BLaER1 (cell line): Measurements from ENCODE around the gene PRRT1.

Experiments used
- H3K27ac ChIP-seq: shearing (Covaris generic); formaldehyde crosslinking; 2 replicates; pipeline ENCODE4 v1.8.1; 2022
- H3K27me3 ChIP-seq: shearing (Covaris generic); formaldehyde crosslinking; 2 replicates; pipeline ENCODE4 v1.8.1; 2022
- H3K36me3 ChIP-seq: shearing (Covaris generic); formaldehyde crosslinking; 2 replicates; pipeline ENCODE4 v1.8.1; 2022
- H3K4me1 ChIP-seq: shearing (Covaris generic); formaldehyde crosslinking; 2 replicates; pipeline ENCODE4 v1.8.1; 2022
- H3K4me2 ChIP-seq: shearing (Covaris generic); formaldehyde crosslinking; 2 replicates; pipeline ENCODE4 v1.8.1; 2022
- H3K4me3 ChIP-seq: shearing (Covaris generic); formaldehyde crosslinking; 2 replicates; pipeline ENCODE4 v1.8.1; 2022
- H3K9ac ChIP-seq: shearing (Covaris generic); formaldehyde crosslinking; 2 replicates; pipeline ENCODE4 v1.8.1; 2022
- H3K9me3 ChIP-seq: shearing (Covaris generic); formaldehyde crosslinking; 2 replicates; pipeline ENCODE4 v1.8.1; 2022
- H4K20me1 ChIP-seq: shearing (Covaris generic); formaldehyde crosslinking; 2 replicates; pipeline ENCODE4 v1.8.1; 2022
- Cebpa-rat ChIP-seq: shearing (Covaris generic); IDR thresholded peaks from 2 replicates; pipeline ENCODE4 v1.8.1; 2022

PRRT1 gene

DNA sequence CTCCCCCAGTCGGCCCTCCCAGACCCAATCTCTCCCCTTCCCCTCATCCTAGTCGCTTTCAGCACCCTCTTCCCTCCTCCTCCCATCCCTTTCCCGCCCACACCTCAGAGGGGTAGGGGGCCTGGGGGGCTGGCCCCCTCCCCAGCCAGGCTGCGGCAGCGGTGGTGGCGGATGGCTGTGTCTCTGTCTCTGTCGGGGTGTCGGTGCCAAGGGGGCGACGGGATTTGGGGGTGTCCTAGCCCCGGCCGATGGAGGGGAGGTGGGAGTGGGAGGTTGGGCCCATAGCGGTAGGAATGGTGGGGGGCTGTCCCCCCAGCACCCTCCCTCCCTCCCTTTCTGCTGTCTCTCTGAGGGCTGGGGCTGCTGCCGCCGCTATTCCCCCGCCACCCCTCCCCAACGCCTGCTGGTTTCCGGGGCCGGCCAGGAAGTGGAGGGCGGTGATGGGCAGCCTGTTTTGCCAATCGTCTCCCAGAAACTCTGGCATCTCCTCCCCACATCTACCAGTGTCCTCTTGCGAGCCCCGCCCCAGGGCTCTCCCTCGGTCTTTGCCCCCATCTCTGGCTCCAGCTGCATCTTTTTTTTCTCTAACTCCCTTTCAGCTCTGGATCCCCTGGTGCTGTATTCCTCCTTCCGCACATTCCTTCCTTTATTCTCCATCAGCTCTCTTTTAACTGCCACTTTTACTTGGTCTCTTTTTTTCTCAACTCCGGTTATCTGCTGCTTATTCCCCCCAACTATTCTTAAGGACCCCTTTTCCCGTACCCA, 24.2 kb upstream of the PRRT1 start, which contains the start of gene AGPAT1:
Gene AGPAT1, minus strand, starts transcription at position 374 of the 765 bp plus-strand sequence. CDS start 4,588 bp downstream, outside the sequence.
- H3K36me3 ChIP-seq: peaks cover 24% of the 10 kb centered on the region
- H3K9me3 ChIP-seq: no peaks in the 10 kb centered on the region
- no peaks in the 10 kb centered on the region for H4K20me1 ChIP-seq
- peaks cover 66% of the 10 kb centered on the region for H3K4me1 ChIP-seq
- peak within 1 kb of the TSS; percentile 88 for H3K4me3 ChIP-seq
- H3K27me3 ChIP-seq: no peaks in the 10 kb centered on the region
- no peak for TF ChIP-seq Cebpa-rat
- H3K27ac ChIP-seq: peak within 1 kb of the TSS; percentile 90
- peak within 1 kb of the TSS; percentile 93 for H3K9ac ChIP-seq
- H3K4me2 ChIP-seq: peak within 1 kb of the TSS; percentile 100

DNA sequence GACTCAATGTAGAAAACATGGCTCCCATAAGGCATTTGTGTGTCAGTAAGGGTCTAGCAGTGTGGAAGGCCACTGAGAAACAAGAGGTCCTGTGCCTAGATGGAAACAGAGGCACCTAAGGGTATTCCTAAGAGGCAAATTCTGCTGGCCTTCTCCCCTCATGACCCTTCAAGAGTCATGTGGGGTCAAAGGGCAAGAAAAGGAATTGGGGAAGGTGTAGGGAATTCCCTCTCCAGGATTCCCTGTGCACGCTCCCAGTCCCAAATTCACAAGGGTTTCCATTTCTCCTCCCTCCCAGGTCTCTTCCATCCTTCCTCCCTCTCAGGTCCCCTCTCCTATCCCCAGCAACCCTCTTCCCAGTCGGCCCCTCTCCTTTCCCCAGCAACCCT, 23.6 kb upstream of the PRRT1 start:
- Histone ChIP-seq H3K27me3 (no peaks in the 10 kb centered on the region), H4K20me1 (no peaks in the 10 kb centered on the region), H3K9me3 (no peaks in the 10 kb centered on the region), H3K4me1 (peaks cover 61% of the 10 kb centered on the region), H3K27ac (peak overlapping the region; percentile 90), H3K4me2 (peak overlapping the region; percentile 100), H3K4me3 (peak overlapping the region; percentile 88), H3K9ac (peak overlapping the region; percentile 93), H3K36me3 (peaks cover 24% of the 10 kb centered on the region)
- no peak for TF ChIP-seq Cebpa-rat

DNA sequence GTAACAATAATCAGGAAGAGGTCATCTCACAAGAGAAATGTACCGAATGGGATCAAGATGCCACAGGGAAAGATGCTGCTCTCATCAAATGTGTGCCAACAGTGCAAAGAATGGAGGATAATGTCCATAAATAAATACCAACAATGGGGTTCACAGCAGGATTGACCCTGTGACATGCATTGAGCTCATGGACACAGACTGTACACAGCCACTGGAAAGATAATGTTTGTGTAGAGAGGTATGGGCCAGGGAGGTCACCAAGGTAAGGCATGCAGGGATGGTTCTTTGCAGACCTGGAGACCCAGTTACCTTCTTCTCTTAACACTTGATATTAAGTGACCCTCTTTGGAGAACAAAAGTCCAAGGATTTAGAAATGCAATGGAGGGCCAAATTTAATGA, 22.7 kb upstream of the PRRT1 start:
- Histone ChIP-seq H3K9ac (no peak overlapping the region), H3K4me2 (peak overlapping the region; percentile 100), H4K20me1 (no peaks in the 10 kb centered on the region), H3K4me3 (peak overlapping the region; percentile 88), H3K36me3 (peaks cover 24% of the 10 kb centered on the region), H3K27ac (no peak overlapping the region), H3K4me1 (peaks cover 52% of the 10 kb centered on the region), H3K9me3 (no peaks in the 10 kb centered on the region), H3K27me3 (no peaks in the 10 kb centered on the region)
- TF ChIP-seq Cebpa-rat: no peak

GRCh38 chr6:32173051-32173727, 21.4 kb upstream of the PRRT1 start:
- Histone ChIP-seq H3K27ac (no peak overlapping the region), H4K20me1 (no peaks in the 10 kb centered on the region), H3K36me3 (peaks cover 34% of the 10 kb centered on the region), H3K9me3 (no peaks in the 10 kb centered on the region), H3K27me3 (no peaks in the 10 kb centered on the region), H3K9ac (no peak overlapping the region), H3K4me3 (no peak overlapping the region), H3K4me1 (peaks cover 49% of the 10 kb centered on the region), H3K4me2 (peak overlapping the region; percentile 38)
- TF ChIP-seq Cebpa-rat: no peak

DNA sequence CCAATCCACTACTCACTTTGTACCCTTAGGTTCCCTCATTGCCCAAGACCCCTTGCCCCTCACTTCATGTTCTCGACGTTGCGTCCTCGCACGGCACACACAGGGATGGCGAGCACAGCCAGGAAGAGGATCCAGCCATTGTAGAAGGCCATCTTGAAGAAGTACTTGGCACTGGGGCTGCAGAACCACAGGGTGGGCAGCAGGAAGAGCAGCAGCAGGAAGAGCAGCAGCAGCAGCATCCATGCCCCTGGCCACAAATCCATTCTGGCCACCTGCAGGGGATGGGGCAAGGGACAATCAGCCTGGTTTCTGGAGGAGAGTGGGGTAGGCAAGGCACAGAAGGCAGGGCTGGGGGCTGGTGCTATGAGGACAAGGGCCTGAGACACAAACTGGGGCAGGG, 19.5 kb upstream of the PRRT1 start:
- peaks cover 54% of the 10 kb centered on the region for H3K36me3 ChIP-seq

GRCh38 chr6:32170294-32170693, 18.6 kb upstream of the PRRT1 start:
- Histone ChIP-seq H3K36me3 (peaks cover 61% of the 10 kb centered on the region), H3K4me2 (no peak overlapping the region), H3K9me3 (no peaks in the 10 kb centered on the region), H3K9ac (no peak overlapping the region), H4K20me1 (no peaks in the 10 kb centered on the region), H3K4me1 (peaks cover 41% of the 10 kb centered on the region), H3K27me3 (no peaks in the 10 kb centered on the region), H3K27ac (no peak overlapping the region), H3K4me3 (no peak overlapping the region)
- no peak for TF ChIP-seq Cebpa-rat

More for the DNA sequence above, 19.5 kb upstream of the PRRT1 start:
- H3K27me3 ChIP-seq: no peaks in the 10 kb centered on the region
- H3K27ac ChIP-seq: no peak overlapping the region
- no peak overlapping the region for H3K4me2 ChIP-seq
- H3K9ac ChIP-seq: no peak overlapping the region
- no peaks in the 10 kb centered on the region for H3K9me3 ChIP-seq
- peaks cover 44% of the 10 kb centered on the region for H3K4me1 ChIP-seq
- no peaks in the 10 kb centered on the region for H4K20me1 ChIP-seq
- H3K4me3 ChIP-seq: no peak overlapping the region
- no peak for TF ChIP-seq Cebpa-rat

DNA sequence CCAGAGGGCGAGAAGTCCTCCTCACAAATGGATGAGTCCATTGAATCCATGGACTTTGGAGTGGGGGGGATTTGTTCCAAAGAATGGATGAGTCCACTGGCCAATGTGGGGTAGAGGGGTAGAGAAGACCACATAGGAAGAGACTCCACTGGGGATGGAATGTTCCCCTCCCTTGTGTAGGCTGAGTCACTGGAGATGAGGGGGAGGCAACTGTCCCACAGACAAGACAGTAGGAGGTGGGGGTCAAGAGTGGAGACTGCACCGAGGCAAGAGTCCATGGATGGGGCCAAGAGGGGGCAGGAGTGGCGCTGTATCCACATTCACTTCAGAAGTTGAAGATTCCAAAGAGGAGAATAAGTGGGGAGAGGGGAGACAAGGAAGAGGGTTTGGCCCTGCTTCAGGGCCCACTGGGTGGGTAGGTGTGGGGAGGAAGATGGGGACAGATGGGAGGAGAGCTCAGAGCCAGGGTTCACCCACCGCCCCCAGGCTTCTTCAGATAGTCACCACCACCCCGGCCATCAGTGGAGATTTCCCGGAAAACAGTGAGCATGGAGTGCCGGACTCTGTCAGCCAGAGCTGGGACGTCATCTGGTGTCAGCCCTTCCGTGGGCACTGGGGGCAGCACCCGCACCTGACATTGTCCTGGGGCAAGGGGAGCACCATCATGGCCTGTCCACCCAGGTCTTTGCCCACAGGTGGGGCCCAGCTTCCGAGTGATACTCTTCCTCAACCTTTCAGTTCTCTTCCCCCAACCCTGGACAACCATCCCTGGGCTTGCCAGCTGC, 17.3 kb upstream of the PRRT1 start:
- TF ChIP-seq Cebpa-rat: no peak
- peaks cover 70% of the 10 kb centered on the region for H3K36me3 ChIP-seq

GRCh38 chr6:32168350-32168749, 16.6 kb upstream of the PRRT1 start:
- no peak overlapping the region for H3K4me3 ChIP-seq
- H3K9ac ChIP-seq: no peak overlapping the region
- no peaks in the 10 kb centered on the region for H3K27me3 ChIP-seq
- no peak for TF ChIP-seq Cebpa-rat
- peaks cover 22% of the 10 kb centered on the region for H3K4me1 ChIP-seq
- peak overlapping the region; percentile 19; the same call in 1 of the 2 replicates for H3K4me2 ChIP-seq
- H4K20me1 ChIP-seq: no peaks in the 10 kb centered on the region
- H3K36me3 ChIP-seq: peaks cover 76% of the 10 kb centered on the region
- H3K9me3 ChIP-seq: no peaks in the 10 kb centered on the region
- no peak overlapping the region; the same call in 1 of the 2 replicates for H3K27ac ChIP-seq

More for the DNA sequence above, 17.3 kb upstream of the PRRT1 start:
- H3K27ac ChIP-seq: no peak overlapping the region
- no peak overlapping the region for H3K4me3 ChIP-seq
- H3K4me2 ChIP-seq: no peak overlapping the region
- H3K9me3 ChIP-seq: no peaks in the 10 kb centered on the region
- H4K20me1 ChIP-seq: no peaks in the 10 kb centered on the region
- H3K4me1 ChIP-seq: peaks cover 28% of the 10 kb centered on the region
- H3K27me3 ChIP-seq: no peaks in the 10 kb centered on the region
- H3K9ac ChIP-seq: no peak overlapping the region

DNA sequence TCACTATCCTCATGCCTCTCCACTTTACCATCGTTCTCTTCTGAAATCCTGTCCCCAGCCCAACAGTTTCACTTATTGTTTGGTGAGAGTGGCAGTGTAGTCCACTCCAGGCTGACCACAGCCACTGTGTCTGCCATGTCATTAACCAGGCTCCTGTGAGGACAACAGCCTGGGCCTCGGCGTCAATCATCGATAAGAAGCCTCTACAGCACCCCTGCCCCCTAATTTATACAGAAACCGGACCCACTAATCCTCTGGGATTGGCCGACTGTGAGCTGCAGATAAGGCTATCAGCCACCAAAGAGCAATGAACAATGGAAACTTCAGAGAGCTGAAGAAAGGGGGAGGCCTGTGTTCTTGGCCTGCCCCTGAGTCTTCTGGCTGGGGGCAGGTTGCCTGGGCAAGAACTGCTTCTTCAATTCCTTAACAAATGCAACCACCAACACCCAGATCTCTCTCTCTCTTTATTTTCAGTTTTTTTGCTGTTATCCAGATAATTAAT, 16.1 kb upstream of the PRRT1 start:
- Histone ChIP-seq H3K27ac (no peak overlapping the region; the same call in 1 of the 2 replicates), H3K4me3 (no peak overlapping the region), H3K9me3 (no peaks in the 10 kb centered on the region), H4K20me1 (no peaks in the 10 kb centered on the region), H3K36me3 (peaks cover 82% of the 10 kb centered on the region), H3K27me3 (no peaks in the 10 kb centered on the region), H3K4me1 (peaks cover 16% of the 10 kb centered on the region), H3K4me2 (peak overlapping the region; percentile 19; the same call in 1 of the 2 replicates), H3K9ac (no peak overlapping the region)
- no peak for TF ChIP-seq Cebpa-rat
